Activated CD8-positive, alpha-beta memory T cell treated with anti-CD3 and anti-CD28 coated beads, Interleukin-2, amount 50 U/mL, for 1 hour (primary cell): ENCODE results near the gene NEDD8.
A peak's percentile ranks its signal among the peaks of the same experiment; 100 is the strongest.

ENCODE experiments used
- DNase-seq: peaks from one replicate; pipeline ENCODE4 v3.0.0-alpha.2; 2020; ENCODE audit errors: extremely low read depth

Gene NEDD8

DNA sequence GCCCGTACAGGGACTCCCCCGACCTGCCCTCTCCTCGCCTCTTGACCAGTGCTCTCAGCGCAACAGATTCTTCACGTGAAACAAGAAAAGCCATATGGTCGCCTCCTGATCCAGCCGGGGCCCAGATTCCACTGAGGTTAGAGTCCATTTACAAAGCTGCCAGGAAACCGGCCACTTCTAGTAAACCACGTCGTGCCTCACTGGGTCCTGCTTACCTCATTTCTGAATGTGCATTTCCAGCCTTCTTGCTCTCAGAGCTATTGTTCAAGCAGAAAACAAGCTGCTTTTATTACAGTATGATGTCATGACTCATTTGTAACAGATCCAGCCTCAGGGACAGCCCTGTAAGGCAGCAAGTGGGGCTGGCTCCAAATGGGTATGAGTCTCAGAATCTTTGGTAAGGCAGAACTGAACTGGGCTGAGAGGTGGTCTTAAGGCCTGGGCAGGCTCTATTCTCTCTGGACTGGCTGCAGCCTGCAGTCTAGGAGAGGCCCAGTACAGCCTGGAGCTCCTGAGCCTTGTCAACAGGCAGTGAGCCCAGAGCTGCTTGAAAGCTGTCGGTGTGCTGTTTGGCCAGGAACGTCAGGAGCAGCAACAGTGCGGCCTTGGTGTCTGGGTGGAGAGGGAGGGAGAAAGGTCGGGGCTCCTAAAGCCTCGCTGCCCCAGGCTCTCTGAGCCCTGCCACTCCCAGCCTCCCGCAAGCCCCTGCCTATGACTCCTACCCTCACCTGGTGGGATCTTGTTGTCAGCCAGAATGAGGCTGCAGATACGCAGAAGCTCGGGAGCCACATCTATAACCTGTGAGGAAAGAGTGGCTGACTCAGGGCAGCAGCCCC, 52.0 kb downstream of the NEDD8 start:
- DNase-seq: no peak

DNA sequence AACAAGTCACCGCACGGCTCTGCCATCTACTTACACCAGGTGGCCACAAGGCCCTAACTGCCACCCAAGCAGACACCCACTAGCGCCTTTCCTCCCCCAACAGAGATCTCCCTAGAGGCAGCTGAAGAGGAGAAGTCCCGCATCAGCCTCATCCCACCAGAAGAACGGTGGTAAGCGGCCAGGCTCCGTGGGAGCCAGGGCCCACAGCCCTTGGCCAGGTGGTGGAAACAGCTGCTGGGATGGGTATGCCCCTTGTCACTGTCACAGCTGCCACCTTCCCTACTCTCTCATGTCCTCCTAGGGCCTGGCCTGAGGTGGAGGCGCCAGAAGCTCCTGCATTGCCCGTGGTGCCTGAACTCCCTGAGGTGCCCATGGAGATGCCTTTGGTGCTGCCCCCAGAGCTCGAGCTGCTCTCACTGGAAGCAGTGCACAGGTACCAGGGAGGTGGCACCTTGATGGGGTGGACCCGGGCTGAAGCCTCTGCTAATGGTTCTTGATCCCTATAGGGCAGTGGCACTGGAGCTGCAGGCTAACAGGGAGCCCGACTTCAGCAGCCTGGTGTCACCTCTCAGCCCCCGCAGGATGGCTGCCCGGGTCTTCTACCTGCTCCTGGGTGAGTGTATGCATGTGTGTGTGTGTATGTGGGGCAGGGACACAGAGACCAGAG, 52.7 kb downstream of the NEDD8 start:
- no peak for DNase-seq

DNA sequence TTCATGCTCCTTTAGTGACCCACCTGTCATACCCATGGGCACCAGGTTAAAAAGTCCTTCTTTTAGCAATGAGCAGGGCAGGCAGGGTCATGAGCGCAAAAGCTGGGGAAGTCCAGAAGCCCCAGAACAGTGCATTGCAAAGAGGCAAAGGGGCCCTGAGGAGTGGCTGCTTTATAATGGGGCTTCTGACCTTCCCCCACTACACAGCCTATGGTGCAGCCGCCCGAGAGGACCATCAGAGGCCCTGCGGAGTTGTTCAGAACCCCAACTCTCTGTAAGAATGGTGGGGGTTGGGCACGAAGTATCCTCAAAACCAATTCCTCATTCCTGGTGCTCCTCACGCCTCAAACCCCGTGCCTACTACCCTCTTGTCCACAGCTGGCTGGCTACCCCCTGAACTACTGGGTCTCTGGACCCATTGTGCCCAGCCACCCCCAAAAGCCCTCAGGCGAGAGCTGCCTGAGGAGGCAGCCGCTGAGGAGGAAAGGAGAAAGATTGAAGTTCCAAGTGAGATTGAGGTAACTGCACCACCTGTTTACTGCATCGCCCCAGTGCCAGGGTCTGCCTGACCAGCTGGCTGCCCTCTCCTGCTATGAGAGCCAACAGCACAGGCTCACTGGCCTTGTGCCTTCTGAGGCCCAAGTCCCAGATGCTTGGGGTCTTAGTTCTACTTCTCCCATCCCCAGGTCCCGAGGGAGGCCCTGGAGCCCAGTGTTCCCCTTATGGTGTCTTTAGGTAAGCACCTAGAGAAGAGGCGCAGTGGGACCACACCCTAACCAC, 53.6 kb downstream of the NEDD8 start:
- no peak for DNase-seq

DNA sequence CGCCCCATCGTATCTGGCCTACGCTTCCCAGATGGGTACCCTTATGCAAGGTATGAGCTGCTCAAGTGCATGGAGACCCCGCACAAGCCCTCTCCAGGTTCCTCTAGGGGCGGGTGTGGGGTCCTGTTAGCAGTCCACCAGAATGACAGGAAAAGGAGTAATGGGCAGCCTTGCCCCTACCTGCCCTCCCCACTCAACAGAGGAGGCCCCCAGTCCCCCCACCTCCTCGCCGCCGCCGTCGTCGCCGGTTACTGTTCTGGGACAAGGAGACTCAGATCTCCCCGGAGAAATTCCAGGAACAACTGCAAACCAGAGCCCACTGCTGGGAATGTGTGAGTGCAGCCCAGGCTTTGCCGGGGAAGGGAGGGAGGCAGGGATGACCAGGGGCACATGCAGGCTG, 54.3 kb downstream of the NEDD8 start:
- no peak for DNase-seq

DNA sequence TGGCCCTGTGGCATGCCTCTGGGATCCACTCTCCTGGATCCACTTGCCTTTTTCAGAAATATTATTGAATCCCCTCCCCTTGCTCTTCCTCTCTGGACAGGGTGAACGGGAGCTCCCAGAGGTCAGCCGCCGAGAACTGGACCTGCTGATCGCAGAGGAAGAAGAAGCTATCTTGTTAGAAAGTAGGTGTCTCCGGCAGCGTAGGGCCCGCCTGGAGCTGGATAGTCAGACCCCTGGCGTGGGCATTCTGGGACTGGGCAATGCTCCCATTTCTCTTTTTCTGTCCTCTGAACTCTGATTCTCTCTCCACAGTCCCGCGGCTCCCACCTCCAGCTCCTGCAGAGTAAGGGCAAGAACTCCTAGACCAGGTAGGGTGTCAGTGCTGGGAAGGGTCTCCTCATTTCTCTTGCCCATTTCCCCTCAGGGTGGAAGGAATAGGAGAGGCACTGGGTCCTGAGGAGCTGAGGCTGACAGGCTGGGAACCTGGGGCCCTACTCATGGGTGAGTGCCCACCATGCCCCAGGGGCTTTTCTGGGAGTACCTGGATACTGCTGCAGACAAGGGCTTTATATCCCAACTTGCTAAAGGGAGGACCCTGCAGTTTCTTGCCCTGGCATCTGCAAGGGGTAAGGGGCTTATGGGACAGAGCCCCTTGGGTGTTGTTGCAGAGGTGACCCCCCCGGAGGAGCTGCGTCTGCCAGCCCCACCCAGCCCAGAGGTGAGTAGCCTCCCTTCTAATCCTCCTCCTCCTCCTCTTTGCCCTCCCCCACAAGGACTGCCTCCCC, 54.9 kb downstream of the NEDD8 start:
- DNase-seq: no peak

DNA sequence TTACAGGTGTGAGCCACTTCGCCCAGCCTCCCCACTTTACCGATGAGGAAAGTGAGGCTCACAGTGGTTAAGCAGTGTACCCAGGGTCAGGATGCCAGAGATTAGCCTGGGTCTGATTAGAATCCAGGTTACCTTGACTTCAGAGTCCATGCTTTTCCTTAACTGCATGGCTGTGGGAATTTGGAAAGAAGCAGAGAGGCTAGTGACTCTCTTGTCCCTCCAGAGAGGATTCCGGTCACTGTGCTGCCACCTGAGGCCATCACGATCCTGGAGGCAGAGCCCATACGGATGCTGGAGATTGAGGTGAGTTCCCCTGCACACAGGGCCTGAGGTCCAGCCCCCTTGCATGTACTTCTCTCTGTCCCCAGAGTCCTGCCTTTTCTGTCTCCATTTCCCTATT, 55.6 kb downstream of the NEDD8 start:
- DNase-seq: no peak

DNA sequence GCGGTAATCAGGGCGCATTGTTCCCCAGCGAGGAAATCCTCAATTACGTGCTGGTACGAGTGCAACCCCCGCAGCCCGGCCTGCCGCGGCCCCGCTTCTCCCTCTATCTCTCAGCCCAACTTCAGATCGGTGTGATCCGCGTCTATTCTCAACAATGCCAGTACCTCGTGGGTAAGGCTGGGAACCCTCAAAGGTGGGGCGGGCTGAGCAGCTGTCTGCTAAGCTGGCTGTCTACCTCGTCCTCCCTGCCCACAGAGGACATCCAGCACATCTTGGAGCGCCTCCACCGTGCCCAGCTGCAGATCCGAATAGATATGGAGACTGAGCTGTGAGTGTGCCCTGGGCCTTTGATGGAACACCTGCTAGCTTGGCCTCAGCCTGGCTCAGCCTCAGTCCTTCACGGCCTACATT, 59.3 kb downstream of the NEDD8 start:
- DNase-seq: no peak

DNA sequence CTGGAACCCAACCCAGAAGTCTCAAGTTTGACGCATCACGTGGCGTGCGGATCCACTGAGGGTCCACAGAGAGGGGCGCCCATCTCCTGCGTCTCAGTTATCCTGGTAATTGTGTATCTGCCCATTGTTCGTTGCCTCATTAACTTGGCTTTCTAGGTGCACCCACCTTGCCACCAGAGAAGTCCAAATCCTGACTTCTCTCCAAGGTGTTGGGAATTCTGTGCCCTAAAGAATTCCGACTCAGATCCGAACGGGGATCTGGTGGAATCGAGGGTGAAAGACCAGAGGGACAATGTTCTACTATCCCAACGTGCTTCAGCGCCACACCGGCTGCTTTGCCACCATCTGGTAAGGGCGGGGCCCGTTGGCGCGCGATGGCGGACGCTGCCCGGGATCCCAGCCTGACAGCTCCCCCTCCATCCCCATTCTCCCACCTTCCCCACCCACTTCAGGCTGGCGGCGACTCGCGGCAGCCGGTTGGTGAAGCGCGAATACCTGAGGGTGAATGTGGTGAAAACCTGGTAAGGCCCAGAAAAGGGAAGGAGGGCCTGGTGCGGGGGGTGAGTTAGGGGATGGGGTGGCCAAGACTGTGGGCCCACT, 59.8 kb downstream of the NEDD8 start:
- DNase-seq: no peak

DNA sequence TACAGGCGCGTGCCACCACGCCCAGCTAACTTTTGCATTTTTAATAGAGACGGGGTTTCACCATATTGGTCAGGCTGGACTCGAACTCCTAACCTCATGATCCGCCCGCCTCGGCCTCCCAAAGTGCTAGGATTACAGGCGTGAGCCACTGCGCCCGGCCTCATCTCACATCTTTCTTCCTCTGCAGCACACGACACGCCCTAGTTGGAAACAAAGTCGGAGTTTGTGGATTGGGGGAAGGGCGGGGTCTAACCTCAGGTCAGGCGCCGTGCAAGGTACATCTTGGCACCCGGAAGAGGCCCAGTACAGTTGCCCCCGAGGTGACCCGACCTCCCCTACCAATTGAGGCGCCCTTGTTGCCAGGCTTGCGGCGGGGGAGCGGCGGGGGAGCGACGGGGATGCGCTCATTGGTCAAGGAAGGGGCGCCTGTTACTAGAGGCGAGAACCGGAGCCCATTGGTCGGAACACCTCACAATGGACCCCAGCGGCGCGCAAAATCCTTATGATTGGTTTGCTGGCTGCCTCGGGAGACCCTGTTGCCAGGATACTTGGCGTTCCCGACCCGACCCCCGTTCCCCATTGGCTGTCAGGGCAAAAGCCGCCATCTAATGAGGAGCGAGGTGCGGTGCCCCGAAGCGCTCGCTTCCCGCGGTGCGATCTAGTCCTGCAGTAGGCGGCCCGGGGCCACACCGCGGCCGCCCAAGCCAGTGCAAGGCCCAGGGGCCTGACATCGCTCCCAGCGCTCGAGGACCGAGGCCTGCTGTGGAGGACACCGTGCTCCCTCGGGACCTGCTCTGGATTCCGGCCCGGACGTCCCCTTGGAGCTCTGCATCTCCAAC, 60.5 kb downstream of the NEDD8 start, which contains the start of gene REC8:
Gene REC8 (plus strand): TSS at position 659 of the 839 bp plus-strand sequence. CDS start 473 bp downstream, outside the sequence.
- peak; percentile 58 for DNase-seq

DNA sequence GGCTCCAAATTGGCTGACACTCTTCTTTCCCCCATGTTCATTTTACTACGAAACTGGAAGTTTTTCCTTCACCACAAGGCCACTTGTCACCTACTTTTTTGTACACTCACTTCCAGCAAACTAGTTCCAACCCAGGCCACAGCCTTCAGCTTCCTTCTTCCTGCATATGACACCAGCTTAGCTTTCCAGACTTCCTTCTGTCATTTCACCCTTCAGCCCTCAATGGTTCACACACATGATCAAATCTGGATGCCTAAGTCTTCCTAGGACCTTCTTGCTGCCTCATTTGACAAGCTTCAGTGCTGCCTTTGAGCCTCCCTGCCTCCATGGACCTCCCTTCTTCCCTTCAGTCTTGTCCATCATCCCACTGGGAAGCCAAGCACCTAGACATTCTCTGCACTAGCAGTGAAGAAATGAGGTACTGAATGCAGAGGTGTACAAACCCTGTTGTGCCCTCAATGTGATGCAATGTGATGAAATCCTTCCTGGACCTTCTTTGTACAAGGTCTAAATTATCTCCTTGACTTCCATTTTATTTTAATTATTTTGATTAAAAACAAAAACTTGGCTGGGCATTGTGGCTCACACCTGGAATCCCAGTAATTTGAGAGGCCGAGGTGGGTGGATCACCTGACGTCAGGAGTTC, 64.6 kb downstream of the NEDD8 start:
- DNase-seq: no peak
